OCI-LY1 (cell line): Measurements from ENCODE around the gene MCTP1.
A peak's percentile ranks its signal among the peaks of the same experiment; 100 is the strongest.

Experiments
- H2AFZ ChIP-seq: fragments of 200-600 bp; sonication (generic), shearing (Covaris generic); 2 replicates; pipeline ENCODE4 v1.6.0; 2014; ENCODE audit warnings: antibody characterized with exemption, mild to moderate bottlenecking, low read length
- H3F3A ChIP-seq: fragments of 200-600 bp; sonication (generic), shearing (Covaris generic); 2 replicates; pipeline ENCODE4 v1.6.0; 2014; ENCODE audit warnings: mild to moderate bottlenecking, antibody characterized with exemption, low read length, moderate library complexity; ENCODE audit not compliant: insufficient read depth
- H3K27ac ChIP-seq: fragments of 200-600 bp; sonication (generic); 2 replicates; pipeline ENCODE4 v1.5.1; 2014; ENCODE audit warnings: low read length, mixed run types, mild to moderate bottlenecking, low read depth; ENCODE audit not compliant: poor library complexity, severe bottlenecking
- H3K27me3 ChIP-seq: fragments of 200-600 bp; sonication (generic); 2 replicates; pipeline ENCODE4 v1.6.0; 2014; ENCODE audit warnings: antibody characterized with exemption, mild to moderate bottlenecking, low read length, moderate library complexity; ENCODE audit not compliant: insufficient read depth
- H3K36me3 ChIP-seq: fragments of 200-600 bp; sonication (generic); 2 replicates; pipeline ENCODE4 v1.6.1; 2014; ENCODE audit warnings: mild to moderate bottlenecking, antibody characterized with exemption, low read length, moderate library complexity, mixed read lengths; ENCODE audit not compliant: insufficient read depth
- H3K4me1 ChIP-seq: fragments of 200-600 bp; sonication (generic); 2 replicates; pipeline ENCODE4 v1.5.1; 2014; ENCODE audit warnings: mild to moderate bottlenecking, low read length, moderate library complexity; ENCODE audit not compliant: insufficient read depth, severe bottlenecking
- H3K4me2 ChIP-seq: fragments of 200-600 bp; sonication (generic), shearing (Covaris generic); 2 replicates; pipeline ENCODE4 v1.6.1; 2014; ENCODE audit warnings: low read length
- H3K4me3 ChIP-seq: fragments of 200-600 bp; sonication (generic); 2 replicates; pipeline ENCODE4 v1.5.1; 2014; ENCODE audit warnings: low read length, low read depth, mild to moderate bottlenecking, mixed read lengths; ENCODE audit not compliant: poor library complexity, severe bottlenecking
- H3K79me2 ChIP-seq: fragments of 200-600 bp; shearing (Covaris generic); 2 replicates; pipeline ENCODE4 v1.6.1; 2016; ENCODE audit warnings: mixed run types, low read length, mixed read lengths; ENCODE audit not compliant: insufficient read depth
- H3K9ac ChIP-seq: fragments of 200-600 bp; sonication (generic), shearing (Covaris generic); 2 replicates; pipeline ENCODE4 v1.6.1; 2014; ENCODE audit warnings: mild to moderate bottlenecking, low read length, mixed read lengths
- H3K9me2 ChIP-seq: fragments of 200-600 bp; sonication (generic), shearing (Covaris generic); 2 replicates; pipeline ENCODE4 v1.6.1; 2014; ENCODE audit warnings: low read depth, mild to moderate bottlenecking, low read length, mixed read lengths
- H3K9me3 ChIP-seq: fragments of 200-600 bp; shearing (Covaris generic); 2 replicates; pipeline ENCODE4 v1.6.1; 2014; ENCODE audit warnings: low read length, mixed read lengths
- H4K20me1 ChIP-seq: fragments of 200-600 bp; sonication (generic), shearing (Covaris generic); 2 replicates; pipeline ENCODE4 v1.6.0; 2016; ENCODE audit warnings: mild to moderate bottlenecking, low read length; ENCODE audit not compliant: insufficient read depth
- EZH2 ChIP-seq: fragments of 200-600 bp; sonication (generic), shearing (Covaris generic); IDR thresholded peaks from 2 replicates; pipeline ENCODE4 v1.8.0; 2017; ENCODE audit warnings: borderline replicate concordance, mixed run types, mild to moderate bottlenecking, antibody characterized with exemption, low read length, moderate library complexity, mixed read lengths
- TF ChIP-seq, protein P1 (sequence below): fragments of 200-600 bp; sonication (generic), shearing (Covaris generic); IDR thresholded peaks from 2 replicates; pipeline ENCODE4 v1.5.1; 2017; ENCODE audit warnings: mild to moderate bottlenecking, antibody characterized with exemption, low read length, moderate library complexity, mixed read lengths

Gene MCTP1

DNA sequence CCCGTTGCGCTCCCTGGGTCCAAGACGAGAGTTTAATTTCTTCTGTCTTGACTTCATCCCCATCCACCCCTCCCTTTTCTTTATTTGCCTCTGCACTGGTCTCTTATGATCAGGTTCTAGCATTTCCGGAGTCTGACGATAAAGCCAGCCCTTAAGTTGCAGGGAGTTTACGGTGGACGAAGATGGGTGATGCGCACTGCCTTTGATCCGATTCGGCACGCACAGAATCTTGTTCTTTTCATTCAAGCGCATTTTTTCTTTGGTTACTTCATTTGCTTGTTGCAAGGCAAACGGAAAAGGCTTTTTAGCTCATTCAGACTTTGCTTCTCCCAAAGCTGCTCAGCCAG lies 488 bp upstream of the MCTP1 start:
- Histone ChIP-seq H3K36me3 (no peaks in the 10 kb centered on the region), H3K9me2 (no peaks in the 10 kb centered on the region), H3K4me1 (no peaks in the 10 kb centered on the region), H3K4me3 (no peak overlapping the region), H3K9me3 (no peaks in the 10 kb centered on the region), H3K27me3 (no peaks in the 10 kb centered on the region), H3K4me2 (no peak overlapping the region), H3K79me2 (no peaks in the 10 kb centered on the region), H4K20me1 (no peaks in the 10 kb centered on the region), H2AFZ (no peak overlapping the region), H3F3A (no peaks in the 10 kb centered on the region), H3K9ac (no peak overlapping the region), H3K27ac (no peak overlapping the region)
- TF ChIP-seq, protein P1, sequence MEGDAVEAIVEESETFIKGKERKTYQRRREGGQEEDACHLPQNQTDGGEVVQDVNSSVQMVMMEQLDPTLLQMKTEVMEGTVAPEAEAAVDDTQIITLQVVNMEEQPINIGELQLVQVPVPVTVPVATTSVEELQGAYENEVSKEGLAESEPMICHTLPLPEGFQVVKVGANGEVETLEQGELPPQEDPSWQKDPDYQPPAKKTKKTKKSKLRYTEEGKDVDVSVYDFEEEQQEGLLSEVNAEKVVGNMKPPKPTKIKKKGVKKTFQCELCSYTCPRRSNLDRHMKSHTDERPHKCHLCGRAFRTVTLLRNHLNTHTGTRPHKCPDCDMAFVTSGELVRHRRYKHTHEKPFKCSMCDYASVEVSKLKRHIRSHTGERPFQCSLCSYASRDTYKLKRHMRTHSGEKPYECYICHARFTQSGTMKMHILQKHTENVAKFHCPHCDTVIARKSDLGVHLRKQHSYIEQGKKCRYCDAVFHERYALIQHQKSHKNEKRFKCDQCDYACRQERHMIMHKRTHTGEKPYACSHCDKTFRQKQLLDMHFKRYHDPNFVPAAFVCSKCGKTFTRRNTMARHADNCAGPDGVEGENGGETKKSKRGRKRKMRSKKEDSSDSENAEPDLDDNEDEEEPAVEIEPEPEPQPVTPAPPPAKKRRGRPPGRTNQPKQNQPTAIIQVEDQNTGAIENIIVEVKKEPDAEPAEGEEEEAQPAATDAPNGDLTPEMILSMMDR, result no peak
- no peak for TF ChIP-seq EZH2

DNA sequence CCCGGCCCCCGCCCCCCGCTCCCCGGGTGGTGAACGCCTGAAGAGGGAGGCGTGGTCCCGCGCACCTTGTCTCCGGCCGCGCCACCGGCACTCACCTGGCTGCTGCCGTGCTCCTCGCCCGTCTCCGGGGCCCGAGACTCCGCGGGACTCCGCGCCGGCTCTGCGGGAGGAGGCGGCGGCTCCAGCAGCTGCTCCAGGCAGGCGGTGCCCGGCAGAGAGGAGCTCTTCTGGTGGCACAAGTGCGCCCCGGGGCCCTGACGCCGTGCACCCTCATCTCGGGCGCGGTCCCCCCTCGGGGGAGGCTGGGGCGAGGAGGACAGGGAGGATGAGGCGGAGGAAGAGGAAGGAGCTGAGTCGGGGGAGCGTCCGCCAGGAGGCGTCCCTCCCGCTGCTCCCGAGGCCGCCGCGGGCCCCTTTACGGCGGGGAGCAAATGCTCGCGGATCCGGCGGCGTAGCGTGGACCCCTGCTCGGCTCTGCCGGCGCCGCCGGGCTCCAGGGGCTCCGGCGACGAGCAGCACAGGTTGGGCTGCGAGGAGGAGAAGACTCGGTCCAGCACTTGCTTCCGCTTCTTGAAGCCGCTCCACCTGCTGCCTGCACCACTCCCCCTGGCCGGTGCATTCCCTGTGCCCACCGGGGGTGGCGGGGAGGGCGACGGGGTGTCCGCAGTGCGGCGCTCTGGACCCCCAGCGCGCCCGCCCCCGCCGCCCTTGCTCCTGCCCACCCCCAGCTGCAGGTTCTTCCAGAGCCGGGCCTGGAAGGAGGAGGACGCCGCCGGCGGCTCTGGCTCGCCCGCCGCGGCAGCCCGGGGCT lies 928 bp downstream of the MCTP1 start:
- Histone ChIP-seq H2AFZ (no peak overlapping the region), H3K27me3 (no peaks in the 10 kb centered on the region), H4K20me1 (no peaks in the 10 kb centered on the region), H3K27ac (no peak overlapping the region), H3K4me1 (no peaks in the 10 kb centered on the region), H3K36me3 (no peaks in the 10 kb centered on the region), H3K9ac (no peak overlapping the region), H3K4me2 (peak overlapping the region; percentile 34; the same call in 1 of the 2 replicates), H3K9me3 (no peaks in the 10 kb centered on the region), H3K79me2 (no peaks in the 10 kb centered on the region), H3K9me2 (no peaks in the 10 kb centered on the region), H3K4me3 (peak overlapping the region; percentile 40), H3F3A (no peaks in the 10 kb centered on the region)
- no peak for TF ChIP-seq EZH2
- TF ChIP-seq, protein P1, result no peak; the same call in 1 of the 2 replicates

DNA sequence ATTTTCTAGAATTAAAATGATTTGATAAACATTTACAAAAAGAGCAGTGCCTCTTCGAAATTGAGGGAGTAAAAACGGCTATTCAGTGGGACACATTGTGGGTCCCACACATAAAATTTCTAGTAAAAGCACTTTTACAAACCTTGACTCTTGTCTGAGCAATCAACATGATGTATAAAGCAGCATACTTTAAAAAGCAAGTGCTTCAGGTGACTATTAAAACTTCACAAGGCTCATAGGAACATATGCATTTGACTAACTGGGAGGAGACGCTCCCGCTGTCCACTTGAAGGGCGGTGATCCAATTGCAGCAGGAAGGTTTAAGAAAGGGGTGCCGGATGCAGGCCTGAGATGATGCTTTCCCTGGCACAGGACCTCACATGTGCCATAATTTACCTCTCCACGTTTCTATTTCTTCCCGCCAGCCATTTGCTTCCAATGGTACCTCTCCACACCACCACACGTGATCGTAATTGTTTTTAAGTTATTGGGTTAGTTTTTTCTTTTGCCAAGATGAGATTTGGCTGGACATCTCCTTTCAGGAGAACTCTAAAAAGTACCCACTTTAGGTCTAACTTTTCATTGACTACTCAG lies 1.8 kb downstream of the MCTP1 start:
- H3K9ac ChIP-seq, result no peak overlapping the region
- H3K9me3 ChIP-seq, result no peaks in the 10 kb centered on the region
- no peak overlapping the region for H2AFZ ChIP-seq
- no peak overlapping the region for H3K4me2 ChIP-seq
- no peak overlapping the region for H3K27ac ChIP-seq
- H3K9me2 ChIP-seq, result no peaks in the 10 kb centered on the region
- H3K4me3 ChIP-seq, result no peak overlapping the region
- TF ChIP-seq, protein P1, result no peak
- TF ChIP-seq EZH2, result no peak
- no peaks in the 10 kb centered on the region for H3K36me3 ChIP-seq
- no peaks in the 10 kb centered on the region for H4K20me1 ChIP-seq
- no peaks in the 10 kb centered on the region for H3K79me2 ChIP-seq
- H3K27me3 ChIP-seq, result no peaks in the 10 kb centered on the region; the same call in 1 of the 2 replicates
- no peaks in the 10 kb centered on the region for H3F3A ChIP-seq
- H3K4me1 ChIP-seq, result no peaks in the 10 kb centered on the region
